Measurements from ENCODE around the gene DIP2C.
"Not testable (repeated sequence)": the region's sequence is repeated elsewhere in the genome, so short reads cannot be mapped to it uniquely, and the experiment has no call there.

DIP2C gene

GRCh38 chr10:655184-655583 is 34.3 kb downstream of the DIP2C start:
- no peak for DNase-seq

GRCh38 chr10:654647-654996 is 34.8 kb downstream of the DIP2C start:
- DNase-seq: no peak

- no peak for DNase-seq
Observed at GRCh38 chr10:653991-654646, 35.3 kb downstream of the DIP2C start.

- DNase-seq: not testable (repeated sequence)
Observed at GRCh38 chr10:652832-653459, 36.5 kb downstream of the DIP2C start.

GRCh38 chr10:652233-652632 is 37.2 kb downstream of the DIP2C start:
- peak; percentile 35 for DNase-seq

- DNase-seq: no peak
Observed at GRCh38 chr10:651692-652091, 37.8 kb downstream of the DIP2C start.

- no peak for DNase-seq
Observed at GRCh38 chr10:650886-651615, 38.4 kb downstream of the DIP2C start.

GRCh38 chr10:650441-650851 is 39.0 kb downstream of the DIP2C start:
- no peak for DNase-seq

GRCh38 chr10:649798-650440 is 39.5 kb downstream of the DIP2C start:
- DNase-seq: peak; percentile 87

GRCh38 chr10:649445-649797 is 40.0 kb downstream of the DIP2C start:
- no peak for DNase-seq

GRCh38 chr10:647019-647418 is 42.4 kb downstream of the DIP2C start:
- not testable (repeated sequence) for DNase-seq

GRCh38 chr10:646118-646524 is 43.3 kb downstream of the DIP2C start:
- DNase-seq: no peak

- no peak for DNase-seq
Observed at GRCh38 chr10:644943-645334, 44.5 kb downstream of the DIP2C start.

- no peak for DNase-seq
Observed at GRCh38 chr10:644076-644942, 45.2 kb downstream of the DIP2C start.

- DNase-seq: no peak
Observed at GRCh38 chr10:642186-642890, 47.1 kb downstream of the DIP2C start.

GRCh38 chr10:641149-642010 is 48.1 kb downstream of the DIP2C start:
- no peak for DNase-seq

GRCh38 chr10:640673-641045 is 48.8 kb downstream of the DIP2C start:
- no peak for DNase-seq

- no peak for DNase-seq
Observed at GRCh38 chr10:639751-640672, 49.5 kb downstream of the DIP2C start.

GRCh38 chr10:639001-639750 is 50.3 kb downstream of the DIP2C start:
- DNase-seq: no peak
